ENCODE data around the gene MCL1.

- TF ChIP-seq CTCF (CRISPR knock-in tag; IDR thresholded peaks at IDR 0.05), result no peak
- TF ChIP-seq IKZF1 (IDR thresholded peaks at IDR 0.05), result no peak
- TF ChIP-seq RFX1 (IDR thresholded peaks at IDR 0.05), result no peak
- no peak for TF ChIP-seq EZH2 (conservative IDR thresholded peaks at IDR 0.05; ENCODE audit: low read depth, low read length)
- no peak for TF ChIP-seq MAF1 (CRISPR knock-in tag; IDR thresholded peaks at IDR 0.05; ENCODE audit: borderline replicate concordance)
- no peak for TF ChIP-seq ZHX2 (IDR thresholded peaks at IDR 0.05; ENCODE audit: low read depth)
- TF ChIP-seq ZHX2 (CRISPR knock-in tag; IDR thresholded peaks at IDR 0.05; ENCODE audit: borderline replicate concordance), result no peak
- TF ChIP-seq BCLAF1 (IDR thresholded peaks at IDR 0.05), result no peak
- no peak for TF ChIP-seq ZNF230 (CRISPR knock-in tag; IDR thresholded peaks at IDR 0.05)
- no peak for TF ChIP-seq ZFP41 (CRISPR knock-in tag; IDR thresholded peaks at IDR 0.05; ENCODE audit: borderline replicate concordance)
These were observed 17.6 kb upstream of the MCL1 start for GRCh38 chr1:150596976-150597375.
